Measurements from ENCODE around the gene AGBL4.

The AGBL4 gene

GRCh38 chr1:49694251-49694827 is 329.4 kb downstream of the AGBL4 start:
- no peak for DNase-seq (ENCODE audit: low spot score)

DNA sequence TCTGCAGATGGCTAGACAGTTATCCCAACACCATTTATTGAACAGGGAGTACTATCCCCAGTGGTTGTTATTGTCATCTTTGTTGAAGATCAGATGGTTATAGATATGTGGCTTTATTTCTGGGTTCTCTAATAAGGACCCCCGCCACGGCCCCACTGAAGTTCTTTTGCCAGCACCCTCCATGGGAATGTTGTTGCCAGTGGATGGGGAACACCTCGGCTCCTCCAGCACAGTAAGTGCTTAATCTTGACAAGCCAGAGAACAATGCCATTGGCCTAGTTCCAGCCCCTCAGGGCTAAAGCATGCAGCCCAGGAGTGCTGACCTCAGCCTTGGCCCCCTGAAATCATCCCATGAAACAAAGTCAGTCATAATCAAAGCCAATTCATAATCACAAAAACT is 337.6 kb downstream of the AGBL4 start:
- no peak for DNase-seq (ENCODE audit: low spot score)

GRCh38 chr1:49677706-49678105 is 346.0 kb downstream of the AGBL4 start:
- no peak for DNase-seq (ENCODE audit: low spot score)

DNA sequence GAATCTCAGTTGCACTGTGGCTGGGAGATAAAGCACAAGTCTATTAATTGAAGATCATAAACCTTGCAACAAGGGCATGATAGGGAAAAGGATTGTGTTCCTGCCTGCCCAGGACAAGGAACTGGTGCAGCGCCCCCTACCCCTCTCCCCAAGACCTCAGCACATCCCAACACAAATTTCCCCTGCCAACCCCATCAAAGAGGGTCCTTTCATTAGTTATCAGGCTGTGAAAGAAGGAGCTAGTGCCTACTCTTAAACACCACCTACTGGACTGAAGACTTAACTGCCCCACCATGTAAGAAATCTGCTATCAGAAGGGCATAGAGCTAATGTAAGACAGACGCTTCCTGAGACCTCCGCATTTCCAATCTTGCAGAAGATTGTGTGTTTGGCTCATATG is 372.6 kb downstream of the AGBL4 start:
- no peak for DNase-seq (ENCODE audit: low spot score)

DNA sequence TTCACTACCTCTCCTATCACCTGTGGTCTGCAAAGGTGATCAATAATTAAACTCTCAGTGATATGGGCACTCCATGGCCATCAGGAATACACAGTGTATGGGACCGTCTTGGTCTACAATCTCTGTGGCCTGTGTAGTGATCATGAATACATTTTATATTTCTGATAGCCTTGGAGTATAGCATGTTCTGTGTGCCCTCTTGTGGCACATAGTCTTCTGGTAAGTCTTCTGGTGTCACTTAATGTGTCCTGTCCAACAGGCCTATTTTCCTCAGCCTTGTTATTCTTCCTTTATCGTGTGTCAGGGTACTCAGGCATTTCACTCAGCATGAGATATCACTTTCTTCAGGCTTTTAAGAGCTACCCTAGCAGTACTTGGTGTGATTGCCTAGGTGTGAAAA is 393.6 kb downstream of the AGBL4 start:
- DNase-seq (ENCODE audit: low spot score), result no peak

- DNase-seq (ENCODE audit: low spot score), result no peak
These were observed 396.0 kb downstream of the AGBL4 start for GRCh38 chr1:49627781-49628180.

DNA sequence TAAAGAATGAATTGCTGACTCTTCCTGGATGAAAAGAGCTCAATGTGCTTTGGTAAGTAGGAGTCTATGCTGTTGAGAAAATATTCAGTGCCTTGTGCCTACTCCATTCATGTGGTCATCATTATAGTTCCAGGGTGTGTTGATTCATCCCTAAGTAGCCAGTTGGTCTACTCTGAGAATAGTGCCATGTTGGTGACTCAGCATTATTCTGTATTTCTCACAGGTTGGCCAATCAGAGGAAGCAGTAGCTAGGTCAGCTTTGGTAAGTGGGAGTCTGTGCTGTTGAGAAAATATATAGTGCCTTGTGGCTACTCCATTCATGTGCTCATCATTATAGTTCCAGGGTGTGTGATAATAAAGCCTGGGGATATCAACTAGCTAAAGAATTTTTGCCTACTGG is 397.3 kb downstream of the AGBL4 start:
- DNase-seq (ENCODE audit: low spot score), result no peak

DNA sequence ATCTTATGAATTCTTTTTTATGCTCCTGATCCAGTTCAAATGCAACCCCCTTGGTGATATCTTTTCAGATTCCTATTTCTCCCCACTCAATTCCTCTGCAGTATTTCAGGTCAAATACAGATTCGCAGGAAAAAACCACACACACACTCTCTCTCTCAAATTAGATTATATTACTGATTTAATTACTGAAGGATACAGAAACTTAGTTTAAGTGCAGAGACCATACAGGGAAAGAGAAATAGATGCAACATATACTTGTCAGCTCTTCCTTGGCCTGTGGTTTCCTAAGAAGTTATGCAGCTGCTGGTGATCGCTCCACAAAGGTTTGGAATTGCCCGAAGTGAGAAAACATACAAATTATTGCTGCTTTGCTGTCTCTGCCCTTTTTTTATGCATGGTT is 400.9 kb downstream of the AGBL4 start:
- no peak for DNase-seq (ENCODE audit: low spot score)

GRCh38 chr1:49606082-49606481 is 417.7 kb downstream of the AGBL4 start:
- DNase-seq (ENCODE audit: low spot score), result no peak

GRCh38 chr1:49597436-49597835 is 426.3 kb downstream of the AGBL4 start:
- DNase-seq (ENCODE audit: low spot score), result no peak

GRCh38 chr1:49576327-49576901 is 447.3 kb downstream of the AGBL4 start:
- DNase-seq (ENCODE audit: low spot score), result no peak

DNA sequence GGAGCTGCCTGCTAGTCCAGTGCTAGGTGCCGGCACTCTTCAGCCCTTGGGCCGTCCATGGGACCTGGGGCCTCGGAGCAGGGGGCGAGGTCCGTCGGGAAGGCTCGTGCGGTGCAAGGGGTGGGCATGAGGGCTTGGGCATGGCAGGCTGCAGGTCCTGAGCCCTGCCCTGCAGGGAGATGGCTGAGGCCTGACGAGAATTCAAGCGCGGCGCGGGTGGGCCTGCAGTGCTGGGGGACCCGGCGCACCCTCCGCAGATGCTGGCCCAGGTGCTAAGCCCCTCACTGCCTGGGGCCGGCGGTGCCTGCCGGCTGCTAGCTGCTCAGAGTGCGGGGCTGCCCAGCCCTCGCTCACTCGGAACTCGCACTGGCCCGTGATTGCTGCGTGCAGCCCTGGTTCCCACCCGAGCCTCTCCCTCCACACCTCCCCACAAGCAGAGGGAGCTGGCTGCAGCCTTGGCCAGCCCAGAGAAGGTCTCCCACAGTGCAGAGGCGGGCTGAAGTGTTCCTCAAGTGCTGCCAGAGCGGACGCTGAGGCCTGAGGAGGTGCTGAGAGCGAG is 467.0 kb downstream of the AGBL4 start:
- no peak for DNase-seq (ENCODE audit: low spot score)

DNA sequence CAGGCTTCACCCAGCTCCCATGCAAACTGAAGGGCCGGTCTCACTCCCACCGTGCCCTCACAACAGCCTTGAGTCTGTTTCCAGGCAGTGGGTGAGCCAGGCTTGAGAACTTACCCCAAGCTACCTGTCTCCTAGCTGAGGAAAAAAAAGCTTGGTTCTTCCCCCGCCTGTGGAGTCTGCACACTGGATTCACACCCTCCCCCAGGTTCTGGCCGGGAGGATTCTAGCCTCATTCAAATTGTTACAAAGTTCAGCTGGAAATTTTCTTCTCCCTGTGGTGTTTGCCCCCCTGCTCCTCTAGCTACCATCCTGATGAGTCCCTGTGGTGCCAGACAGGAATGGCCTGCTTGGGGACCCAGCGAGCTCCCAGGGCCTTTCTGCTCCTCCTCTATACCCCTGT is 471.7 kb downstream of the AGBL4 start:
- no peak for DNase-seq (ENCODE audit: low spot score)

- no peak for DNase-seq (ENCODE audit: low spot score)
These were observed 479.1 kb downstream of the AGBL4 start for GRCh38 chr1:49544615-49545014.

DNA sequence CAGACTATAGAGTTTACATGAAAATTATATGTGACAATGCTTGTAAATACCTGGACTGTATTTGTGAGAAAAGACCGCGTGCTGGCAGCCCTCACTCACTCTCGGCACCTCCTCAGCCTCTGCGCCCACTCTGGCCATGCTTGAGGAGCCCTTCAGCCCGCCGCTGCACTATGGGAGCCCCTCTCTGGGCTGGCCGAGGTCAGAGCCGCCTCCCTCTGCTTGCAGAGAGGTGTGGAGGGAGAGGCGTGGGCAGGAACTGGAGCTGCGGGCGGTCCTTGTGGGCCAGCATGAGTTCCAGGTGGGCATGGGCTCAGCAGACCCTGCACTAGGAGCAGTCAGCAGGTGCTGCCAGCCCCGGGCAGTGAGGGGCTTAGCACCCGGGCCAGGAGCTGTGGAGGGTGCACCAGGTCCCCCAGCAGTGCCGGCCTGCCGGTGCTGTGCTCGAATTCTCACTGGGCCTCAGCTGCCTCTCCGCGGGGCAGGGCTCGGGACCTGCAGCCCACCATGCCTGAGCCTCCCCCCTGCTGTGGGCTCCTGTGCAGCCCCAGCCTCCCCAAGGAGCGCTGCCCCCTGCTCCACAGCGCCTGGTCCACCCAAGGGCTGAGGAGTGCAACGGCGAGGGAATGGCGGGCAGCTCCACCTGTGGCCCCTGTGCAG is 482.5 kb downstream of the AGBL4 start:
- DNase-seq (ENCODE audit: low spot score), result no peak

- no peak for DNase-seq (ENCODE audit: low spot score)
These were observed 496.0 kb downstream of the AGBL4 start for GRCh38 chr1:49527606-49528305.

GRCh38 chr1:49526672-49527071 is 497.1 kb downstream of the AGBL4 start:
- no peak for DNase-seq (ENCODE audit: low spot score)

- no peak for DNase-seq (ENCODE audit: low spot score)
These were observed 500.0 kb downstream of the AGBL4 start for GRCh38 chr1:49523764-49524163.

DNA sequence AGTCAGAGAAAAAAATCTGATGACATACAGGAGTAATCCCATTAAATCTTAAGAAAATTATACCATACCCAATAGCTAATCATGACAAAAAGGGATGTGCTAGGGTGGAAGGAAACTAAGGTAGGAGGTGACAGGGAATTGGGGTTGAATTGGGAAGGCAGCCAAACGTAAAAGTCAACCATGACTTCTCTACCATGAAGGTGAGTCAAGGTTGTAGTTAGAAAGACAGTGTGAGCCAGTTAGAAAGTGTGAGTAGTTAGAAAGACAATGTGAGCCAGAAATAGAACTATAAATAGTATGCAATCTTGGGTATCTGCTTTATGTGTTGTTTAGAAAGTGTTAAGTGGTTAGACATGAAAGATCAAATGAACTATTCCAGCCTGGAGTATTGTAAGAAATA is 556.8 kb downstream of the AGBL4 start:
- DNase-seq (ENCODE audit: low spot score), result no peak

- DNase-seq (ENCODE audit: low spot score), result no peak
These were observed 558.1 kb downstream of the AGBL4 start for GRCh38 chr1:49465486-49466185.

DNA sequence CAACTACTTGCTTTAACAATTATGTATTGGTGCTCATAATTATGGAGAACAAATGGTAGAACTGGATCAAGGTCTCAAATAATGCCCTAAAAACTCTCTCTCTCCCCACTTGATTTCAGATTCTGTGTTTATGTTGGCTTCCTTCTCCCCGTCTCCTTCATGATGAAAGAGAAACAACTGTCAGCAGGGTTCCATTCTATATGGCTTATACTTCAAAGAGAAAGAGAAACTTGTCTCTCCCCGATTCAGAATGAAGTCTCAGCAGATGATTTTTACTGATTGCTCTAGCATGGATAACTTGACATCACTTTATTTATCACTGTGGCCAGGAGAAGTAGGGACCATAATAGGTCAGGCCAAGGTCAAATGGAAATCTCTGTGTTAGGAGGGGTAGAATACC is 575.6 kb downstream of the AGBL4 start:
- DNase-seq (ENCODE audit: low spot score), result no peak

DNA sequence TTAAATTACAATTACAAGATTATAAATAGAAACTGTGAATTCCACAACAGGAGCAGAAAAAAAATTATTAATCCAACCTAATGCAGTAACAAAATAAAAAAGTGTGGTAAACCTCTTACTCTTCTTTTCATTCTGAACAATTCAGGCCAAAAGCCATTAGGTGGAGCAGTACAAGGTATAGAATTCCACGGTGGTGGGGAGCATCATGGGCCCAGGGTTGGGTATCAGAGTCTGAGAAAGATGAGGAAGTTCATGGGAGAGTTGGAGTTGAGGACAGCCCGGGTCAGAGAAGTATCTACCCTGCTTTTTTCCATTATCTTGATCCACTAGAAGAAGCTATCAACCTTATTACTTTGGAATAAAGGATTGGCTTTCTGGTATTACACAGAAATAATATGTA is 586.9 kb downstream of the AGBL4 start:
- DNase-seq (ENCODE audit: low spot score), result no peak

Measured in CD4-positive, alpha-beta T cell treated with Interleukin-2 at 100 ng/mL for 4 hours (primary cell).